PC-3 (cell line): Measurements from ENCODE around the gene GRK6. TPM values are rescaled to one million over a fixed set of nuclear protein-coding genes. Genes with fewer than 3 reads are reported as not detected.

Source experiments
- ATAC-seq: fragments of 200-7000 bp; cut with Tn5 transposase; 2 replicates; pipeline ENCODE4 v1.9.1; 2020; ENCODE audit warnings: mild to moderate bottlenecking, moderate library complexity
- BruUV-seq: library from RNA; stranded (reverse); fragments of 400-500 nt; replicated peaks from 2 replicates; lab custom pipeline; 2021; lab: Mats Ljungman, UMichigan
- CTCF ChIA-PET: fragments of 300-600 bp; sonication (Branson Sonifier 250); formaldehyde crosslinking; loops from one replicate; lab custom pipeline; 2022; ENCODE audit warnings: antibody characterized with exemption; lab: Charles Lee
- POLR2A ChIA-PET: fragments of 300-600 bp; sonication (Branson Sonifier 250); formaldehyde crosslinking; loops from one replicate; lab custom pipeline; 2022; ENCODE audit warnings: antibody characterized with exemption; ENCODE audit not compliant: unreplicated experiment; lab: Charles Lee
- DNase-seq: peaks from one replicate; pipeline ENCODE4 v3.0.0-alpha.2; 2015
- H2AFZ ChIP-seq: fragments of 300-600 bp; sonication (generic); 2 replicates; pipeline ENCODE4 v1.6.0; 2016; ENCODE audit warnings: antibody characterized with exemption, low read length
- H3F3A ChIP-seq: fragments of 300-600 bp; sonication (generic); one replicate; pipeline ENCODE4 v1.6.0; 2017; ENCODE audit warnings: antibody characterized with exemption, low read length, control low read depth, mild to moderate bottlenecking; ENCODE audit not compliant: unreplicated experiment
- H3K27ac ChIP-seq: fragments of 300-600 bp; sonication (generic); 2 replicates; pipeline ENCODE4 v1.5.1; 2016; ENCODE audit warnings: mild to moderate bottlenecking, low read length
- H3K27me3 ChIP-seq: fragments of 300-600 bp; sonication (generic); 2 replicates; pipeline ENCODE4 v1.6.1; 2016; ENCODE audit warnings: low read length, mixed read lengths
- H3K36me3 ChIP-seq: fragments of 300-600 bp; sonication (generic); 2 replicates; pipeline ENCODE4 v1.6.1; 2016; ENCODE audit warnings: low read depth, mixed run types, low read length, mixed read lengths
- H3K4me1 ChIP-seq: fragments of 300-600 bp; sonication (generic); 2 replicates; pipeline ENCODE4 v1.5.1; 2016; ENCODE audit warnings: low read length; ENCODE audit not compliant: insufficient read depth
- H3K4me2 ChIP-seq: fragments of 300-600 bp; sonication (generic); 2 replicates; pipeline ENCODE4 v1.6.0; 2016; ENCODE audit warnings: low read length
- H3K4me3 ChIP-seq: fragments of 300-600 bp; sonication (generic); 2 replicates; pipeline ENCODE4 v1.5.1; 2016; ENCODE audit warnings: mild to moderate bottlenecking, low read length, mixed read lengths
- H3K79me2 ChIP-seq: fragments of 300-600 bp; sonication (generic); 2 replicates; pipeline ENCODE4 v1.6.1; 2017; ENCODE audit warnings: low read length, mixed read lengths
- H3K9ac ChIP-seq: fragments of 300-600 bp; sonication (generic); 2 replicates; pipeline ENCODE4 v1.6.0; 2016; ENCODE audit warnings: mild to moderate bottlenecking, low read length
- H3K9me2 ChIP-seq: fragments of 300-600 bp; sonication (generic); replicated peaks from 2 replicates; pipeline ENCODE4 v1.6.1; 2016; ENCODE audit warnings: mixed run types, low read length, mixed read lengths
- H3K9me3 ChIP-seq: fragments of 300-600 bp; sonication (generic); 2 replicates; pipeline ENCODE4 v1.6.1; 2016; ENCODE audit warnings: low read length, mixed read lengths
- H4K20me1 ChIP-seq: fragments of 300-600 bp; sonication (generic); 2 replicates; pipeline ENCODE4 v1.6.1; 2016; ENCODE audit warnings: low read length, mixed read lengths
- CTCF ChIP-seq: fragments of 300-600 bp; sonication (generic); conservative IDR thresholded peaks from 2 replicates; pipeline ENCODE4 v1.5.1; 2017; ENCODE audit warnings: antibody characterized with exemption, low read depth, mild to moderate bottlenecking, low read length
- EZH2 ChIP-seq: fragments of 300-600 bp; sonication (generic); IDR thresholded peaks from one replicate; pipeline ENCODE4 v1.6.1; 2017; ENCODE audit warnings: antibody characterized with exemption, mild to moderate bottlenecking, low read length; ENCODE audit not compliant: unreplicated experiment
- EZH2phosphoT487 ChIP-seq: fragments of 300-600 bp; sonication (generic); IDR thresholded peaks from 2 replicates; pipeline ENCODE4 v1.6.1; 2018; ENCODE audit warnings: mild to moderate bottlenecking, antibody characterized with exemption, low read length, borderline replicate concordance
- intact Hi-C: fragments of 100-400 bp; cut with micrococcal nuclease; formaldehyde crosslinking; loops from 2 replicates; pipeline ENCODE4 v1.9.0; 2023
- total RNA-seq: library from RNA; depleted of rRNA; stranded (reverse); fragments of >200 nt; gene quantifications from 2 replicates; pipeline ENCODE4 v1.2.3, GENCODE V29; 2014

GRK6 gene
- total RNA-seq, 1 experiment from 2014 or later, result 69.9 TPM

- TF ChIP-seq EZH2phosphoT487 (no peak), EZH2 (no peak), CTCF (no peak)
Observed at GRCh38 chr5:177445052-177445916, 18.8 kb downstream of the GRK6 start.

GRCh38 chr5:177445917-177446199, 19.4 kb downstream of the GRK6 start:
- ChIA-PET CTCF (interaction anchor here (0.5 to 0.7 kb wide), 3 partner anchors 10 to 41 kb away, joined by 3 to 7 read pairs (median 4); partner anchors contain the start of gene GRK6), POLR2A (interaction anchor here (0.6 kb wide), 1 partner anchor 52 kb away, joined by 3 read pairs; no protein-coding TSS in a partner anchor)
- H3K9me3 ChIP-seq, result no peaks in the 10 kb centered on the region
- peaks cover 48% of the 10 kb centered on the region for H3K79me2 ChIP-seq
- H3K27ac ChIP-seq, result peak overlapping the region; percentile 23; the same call in 1 of the 2 replicates
- peaks cover 23% of the 10 kb centered on the region for H3K4me1 ChIP-seq
- TF ChIP-seq CTCF (no peak), EZH2phosphoT487 (no peak), EZH2 (no peak)
- H3K4me2 ChIP-seq, result peak overlapping the region; percentile 97
- DNase-seq (no peak), ATAC-seq (no peak)
- no peak overlapping the region for H2AFZ ChIP-seq
- intact Hi-C loops, result loop anchor here (2.0 kb wide), 2 partner anchors 19 to 127 kb away; partner anchors contain the start of gene GRK6
- no peaks in the 10 kb centered on the region for H4K20me1 ChIP-seq
- H3K27me3 ChIP-seq, result no peaks in the 10 kb centered on the region
- BruUV-seq, result no TSS peak
- H3K9me2 ChIP-seq, result no peaks in the 10 kb centered on the region
- peaks cover 7% of the 10 kb centered on the region; the same call in 1 of the 2 replicates for H3K36me3 ChIP-seq
- H3F3A ChIP-seq, result peaks cover 7% of the 10 kb centered on the region
- peak overlapping the region; percentile 82 for H3K4me3 ChIP-seq
- H3K9ac ChIP-seq, result peak overlapping the region; percentile 75

More at GRCh38 chr5:177445052-177445916, 18.8 kb downstream of the GRK6 start:
- intact Hi-C loops, result no loop called here
- H3K4me3 ChIP-seq, result peak overlapping the region; percentile 82; the same call in 1 of the 2 replicates
- H3K4me1 ChIP-seq, result peaks cover 23% of the 10 kb centered on the region
- peaks cover 8% of the 10 kb centered on the region; the same call in 1 of the 2 replicates for H3K36me3 ChIP-seq
- DNase-seq (no peak), ATAC-seq (no peak)
- ChIA-PET POLR2A (interaction anchor here (0.6 to 1.3 kb wide), 3 partner anchors 19 to 52 kb away, joined by 3 to 7 read pairs (median 3); partner anchors contain the start of gene GRK6), CTCF (interaction anchor here (0.5 to 2.2 kb wide), 4 partner anchors 10 to 41 kb away, joined by 3 to 7 read pairs (median 4); partner anchors contain the start of gene GRK6)
- H3K27ac ChIP-seq, result no peak overlapping the region
- H3K9me3 ChIP-seq, result no peaks in the 10 kb centered on the region
- peak overlapping the region; percentile 75; the same call in 1 of the 2 replicates for H3K9ac ChIP-seq
- H3K27me3 ChIP-seq, result no peaks in the 10 kb centered on the region
- H3K79me2 ChIP-seq, result peaks cover 48% of the 10 kb centered on the region
- H3K9me2 ChIP-seq, result no peaks in the 10 kb centered on the region
- H2AFZ ChIP-seq, result no peak overlapping the region
- peak overlapping the region; percentile 97 for H3K4me2 ChIP-seq
- no peaks in the 10 kb centered on the region for H4K20me1 ChIP-seq
- peaks cover 7% of the 10 kb centered on the region for H3F3A ChIP-seq
- BruUV-seq, result TSS peak; percentile 29
